Stimulated activated CD4-positive, alpha-beta T cell treated with anti-CD3 and anti-CD28 coated beads, Interleukin-2, amount 100 ng/mL, for 24 hours (primary cell): Measurements from ENCODE around the gene CFAP410.
"Not testable (repeated sequence)": the region's sequence is repeated elsewhere in the genome, so short reads cannot be mapped to it uniquely, and the experiment has no call there.

Experiments
- DNase-seq, 2 donors: peaks; one replicate each; pipeline ENCODE4 v3.0.0-alpha.2; 2020

Gene CFAP410

DNA sequence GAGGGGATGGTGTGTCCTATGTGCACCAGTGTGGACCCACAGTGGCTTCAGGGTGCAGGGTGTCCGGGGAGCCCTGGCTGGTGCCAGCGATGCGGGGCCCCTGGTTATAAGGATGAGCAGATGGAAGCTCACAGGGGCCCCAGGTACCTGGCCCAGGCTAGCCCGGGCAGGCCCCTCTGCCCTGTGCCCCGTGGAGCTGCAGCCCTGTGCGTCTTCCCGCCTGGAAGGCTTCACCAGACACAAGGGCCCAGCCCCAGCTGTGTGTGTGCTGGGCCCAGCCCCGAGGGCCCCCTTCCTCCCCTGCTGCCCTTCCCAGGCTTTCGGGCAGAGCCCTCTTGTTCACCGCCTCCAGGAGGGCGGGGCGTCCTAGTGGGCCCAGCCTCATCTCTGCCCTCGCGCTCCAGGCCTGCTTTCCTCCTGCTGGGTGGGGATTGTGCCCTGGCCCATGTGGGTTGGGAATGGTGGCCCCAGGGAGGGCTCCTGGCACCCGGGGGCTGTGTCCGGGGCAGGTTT is 23.4 kb downstream of the CFAP410 start:
- DNase-seq, result no peak

DNA sequence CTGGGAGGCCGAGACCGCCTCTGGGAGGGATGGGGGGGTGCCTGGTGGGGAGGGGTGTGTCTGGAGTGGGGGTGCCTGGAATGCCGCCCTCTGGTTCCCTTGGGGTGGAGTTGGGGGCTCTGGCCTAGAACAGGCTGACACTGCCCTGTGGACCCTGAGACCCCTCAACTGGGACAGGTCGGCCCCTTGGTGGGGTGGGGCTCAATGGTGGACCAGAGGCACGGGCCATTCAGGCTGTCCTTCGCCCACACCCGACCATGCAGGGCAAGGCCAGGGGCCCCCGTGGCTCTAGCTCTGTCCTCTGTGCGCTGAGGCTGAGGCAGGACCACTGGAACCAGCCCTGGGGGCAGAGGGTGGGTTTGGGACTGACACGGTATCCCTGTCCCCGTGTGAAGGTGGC is 24.6 kb downstream of the CFAP410 start:
- DNase-seq, result no peak

DNA sequence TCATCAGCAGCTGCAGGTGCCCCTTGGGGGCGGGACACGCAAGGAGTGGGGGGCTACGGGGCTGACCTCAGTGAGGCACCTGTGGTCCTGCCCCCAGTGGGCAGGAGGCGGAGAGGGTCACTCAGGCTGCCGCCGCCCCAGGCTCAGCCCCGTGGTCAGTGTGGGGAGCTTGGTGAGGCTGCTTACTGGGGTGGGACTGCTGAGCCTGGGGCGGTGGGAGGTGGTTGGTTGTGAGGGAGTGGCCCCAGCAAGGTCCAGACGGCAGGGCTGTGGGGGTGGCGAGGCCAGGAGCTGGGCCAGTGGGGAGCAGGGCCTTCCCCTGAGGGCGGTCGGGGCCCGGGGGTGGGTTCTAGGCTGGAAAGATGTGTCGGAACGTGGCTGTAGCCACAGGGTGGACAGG is 25.1 kb downstream of the CFAP410 start:
- DNase-seq, result no peak

DNA sequence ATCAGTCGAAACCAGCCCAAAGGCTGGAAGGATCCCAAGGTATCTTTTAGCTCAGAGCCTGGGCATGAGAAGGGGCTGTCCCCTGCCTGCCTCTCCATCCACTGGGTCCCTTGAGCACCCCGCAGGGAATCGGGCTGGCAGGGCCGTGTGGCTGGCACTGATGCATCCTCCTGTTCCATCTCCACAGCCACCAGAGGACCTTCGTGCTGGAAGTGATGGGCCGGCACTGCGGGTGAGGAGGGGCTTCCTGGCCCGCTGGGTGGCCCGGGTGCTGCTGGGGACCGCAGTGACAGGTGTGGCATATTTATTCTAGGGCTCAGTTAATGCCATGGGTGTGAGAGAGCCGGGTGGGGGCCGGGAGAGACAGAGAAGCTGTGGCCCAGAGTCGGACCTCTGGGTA is 25.7 kb downstream of the CFAP410 start:
- DNase-seq, result no peak

DNA sequence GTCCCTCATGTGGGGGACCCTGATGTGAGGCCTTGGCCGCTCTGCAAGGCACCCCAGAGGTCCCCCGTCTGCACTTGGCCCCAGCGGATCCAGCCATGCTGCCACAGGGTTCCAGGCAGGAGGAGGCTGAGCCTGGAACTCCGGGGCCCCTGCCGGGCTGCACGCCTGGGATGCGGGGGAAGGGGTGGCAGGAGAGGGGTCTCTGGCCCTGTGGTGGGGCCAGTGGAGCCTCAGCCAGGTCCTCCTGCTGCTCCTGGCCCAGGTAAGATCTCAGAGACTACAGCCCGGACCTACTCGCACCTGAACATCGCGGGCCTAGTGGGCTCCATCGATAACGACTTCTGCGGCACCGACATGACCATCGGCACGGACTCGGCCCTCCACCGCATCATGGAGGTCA is 26.5 kb downstream of the CFAP410 start:
- no peak for DNase-seq

DNA sequence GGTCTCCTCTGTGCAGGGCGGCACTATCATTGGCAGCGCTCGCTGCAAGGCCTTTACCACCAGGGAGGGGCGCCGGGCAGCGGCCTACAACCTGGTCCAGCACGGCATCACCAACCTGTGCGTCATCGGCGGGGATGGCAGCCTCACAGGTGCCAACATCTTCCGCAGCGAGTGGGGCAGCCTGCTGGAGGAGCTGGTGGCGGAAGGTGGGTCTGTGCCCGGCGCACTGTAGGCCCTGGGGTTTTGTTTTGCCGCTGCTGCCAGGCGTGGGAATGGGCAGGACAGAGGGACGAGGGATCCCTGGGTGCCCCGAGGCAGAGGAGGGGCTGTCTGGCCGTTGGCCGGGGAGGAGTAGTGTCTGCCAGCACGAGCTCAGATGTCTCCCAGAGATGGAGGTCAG is 27.1 kb downstream of the CFAP410 start:
- DNase-seq, result no peak

DNA sequence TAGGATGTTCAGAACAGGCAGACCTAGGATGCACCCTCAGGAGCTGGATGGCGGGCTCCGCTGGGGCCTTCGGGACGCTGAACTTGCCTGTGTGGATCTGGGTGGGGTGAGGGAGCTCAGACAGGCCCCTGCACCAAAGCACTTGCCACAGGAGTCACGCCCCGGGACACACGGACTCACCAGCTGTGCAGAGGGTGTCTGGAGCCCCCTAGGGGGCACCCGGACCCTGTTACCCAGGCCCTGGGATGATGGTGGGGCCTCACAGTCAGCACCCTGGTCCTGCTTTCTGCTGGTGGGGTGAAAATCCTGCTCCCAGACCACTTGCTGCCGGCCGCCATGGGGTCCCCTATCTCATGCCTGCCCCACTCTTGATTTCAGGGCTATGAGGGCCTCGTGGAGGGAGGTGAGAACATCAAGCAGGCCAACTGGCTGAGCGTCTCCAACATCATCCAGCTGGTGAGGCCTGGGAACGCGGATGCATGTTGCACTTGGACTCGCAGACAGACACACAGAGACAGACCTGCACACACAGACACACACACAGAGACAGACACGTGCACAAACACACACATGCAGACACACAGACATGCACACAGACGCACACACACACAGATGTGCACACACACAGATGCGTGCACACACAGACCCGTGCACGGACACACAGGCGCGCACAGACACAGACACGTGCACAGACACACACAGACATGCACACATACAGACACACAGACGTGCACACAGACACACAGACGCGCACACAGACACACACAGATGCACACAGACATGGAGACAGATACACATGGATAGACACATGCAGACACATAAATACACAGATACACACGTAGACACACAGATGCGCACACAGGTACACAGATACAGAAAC is 28.3 kb downstream of the CFAP410 start:
- DNase-seq, result no peak

DNA sequence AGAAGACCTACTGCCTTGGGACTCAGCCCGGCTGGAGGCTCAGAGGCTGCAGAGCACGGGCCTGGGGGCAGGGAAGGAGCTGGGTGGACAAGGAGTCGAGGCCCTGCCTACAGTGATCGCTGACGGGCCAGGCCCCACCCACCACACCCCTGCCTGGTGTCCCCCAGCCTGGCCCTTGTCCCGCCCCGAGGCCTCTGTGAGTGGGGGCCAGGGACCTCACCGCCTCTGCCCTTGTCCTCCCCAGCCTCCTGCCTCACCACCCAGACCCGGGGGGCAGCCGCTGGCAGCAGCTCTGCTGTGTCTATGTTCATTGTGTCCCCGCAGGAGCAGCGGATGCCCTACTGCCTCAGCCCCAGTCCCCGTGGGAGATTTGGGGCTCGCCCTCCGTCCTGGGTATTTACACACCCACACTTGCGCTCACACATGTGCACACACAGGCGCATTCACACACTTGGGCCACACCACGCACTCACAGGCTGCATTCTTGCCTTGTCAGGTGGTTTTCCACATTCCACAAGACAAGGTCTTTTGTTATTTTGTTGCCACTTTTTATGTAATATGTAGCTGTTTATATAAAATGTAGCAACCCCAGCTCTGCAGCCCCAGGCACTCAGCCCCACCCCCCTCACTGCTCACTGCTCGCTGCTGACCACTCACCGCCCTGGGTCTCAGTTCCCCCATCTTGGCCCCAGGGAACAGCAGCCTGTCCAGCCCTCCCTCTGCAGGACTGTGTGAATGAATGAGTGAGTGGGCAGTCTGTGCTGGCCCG is 32.1 kb downstream of the CFAP410 start:
- DNase-seq, result no peak

DNA sequence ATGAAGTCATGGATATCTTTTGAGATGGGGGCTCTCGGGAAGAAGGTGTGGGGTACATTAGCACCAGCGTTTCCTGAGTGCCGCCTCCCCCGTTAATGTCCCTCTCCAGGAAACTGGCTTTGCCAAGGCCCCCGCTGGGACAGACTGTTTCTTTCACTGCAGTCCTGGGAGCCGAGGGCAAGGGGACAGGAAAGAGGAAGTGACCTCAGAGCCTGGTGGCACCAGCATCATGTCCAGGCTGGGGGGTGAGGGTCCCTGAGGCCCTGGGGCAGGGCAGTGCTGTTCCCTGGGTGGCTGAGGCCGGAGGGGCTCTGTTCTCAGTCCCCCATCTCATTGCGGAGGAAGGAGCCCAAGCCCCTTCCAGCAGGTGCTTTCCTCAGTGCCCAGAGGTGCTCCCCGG is 33.5 kb downstream of the CFAP410 start:
- DNase-seq, result no peak

DNA sequence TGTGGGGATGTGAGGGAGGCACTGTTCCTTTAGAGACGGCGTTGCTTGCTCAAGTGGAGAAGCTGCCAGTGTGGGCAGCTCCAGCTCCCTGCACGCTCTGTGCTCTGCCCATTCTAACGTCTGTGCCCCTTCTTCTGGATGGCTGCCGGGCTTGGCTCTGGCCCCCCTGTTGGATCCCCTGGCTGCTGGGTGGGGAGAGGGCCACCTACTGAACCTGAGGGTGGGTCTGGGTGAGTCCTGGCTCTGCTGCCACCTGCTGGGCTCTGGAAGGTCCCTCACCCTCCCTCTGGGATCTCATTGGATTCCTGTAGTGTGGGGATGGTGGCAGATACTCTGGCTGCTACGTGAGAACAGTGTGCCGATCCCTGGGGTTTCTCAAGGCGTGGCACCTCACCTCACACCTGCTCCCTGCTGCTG is 34.3 kb downstream of the CFAP410 start:
- DNase-seq, result peak; percentile 57 to 62

DNA sequence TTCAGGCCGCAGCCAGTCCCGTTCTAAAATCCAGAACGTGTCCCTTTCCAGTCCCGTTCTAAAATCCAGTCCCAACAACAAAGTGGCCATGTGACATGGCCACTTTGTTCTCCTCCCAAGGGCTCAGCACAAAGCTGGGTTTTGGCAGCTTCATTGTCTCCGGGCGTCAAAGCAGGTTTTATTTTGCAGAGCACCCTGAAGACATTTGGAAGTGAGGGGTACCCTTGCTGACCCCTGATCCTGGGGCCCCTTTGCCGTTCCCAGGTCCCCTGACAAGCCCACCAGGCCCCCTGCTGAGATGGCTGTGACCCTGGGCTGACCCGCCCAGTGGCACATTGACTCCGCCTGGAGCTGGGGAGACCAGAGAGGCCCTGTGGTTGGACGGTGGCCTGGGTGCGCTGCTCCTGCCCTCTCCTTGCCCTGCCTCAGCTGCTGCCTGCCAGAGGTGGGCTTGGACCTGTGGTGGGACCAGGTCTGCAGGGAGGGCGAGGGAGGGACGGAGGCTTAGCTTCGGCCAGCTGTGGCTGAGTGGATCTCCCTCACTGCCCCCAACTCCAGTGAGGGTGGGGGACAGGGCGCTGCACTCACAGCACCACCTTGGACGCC is 35.1 kb downstream of the CFAP410 start:
- DNase-seq, result no peak

DNA sequence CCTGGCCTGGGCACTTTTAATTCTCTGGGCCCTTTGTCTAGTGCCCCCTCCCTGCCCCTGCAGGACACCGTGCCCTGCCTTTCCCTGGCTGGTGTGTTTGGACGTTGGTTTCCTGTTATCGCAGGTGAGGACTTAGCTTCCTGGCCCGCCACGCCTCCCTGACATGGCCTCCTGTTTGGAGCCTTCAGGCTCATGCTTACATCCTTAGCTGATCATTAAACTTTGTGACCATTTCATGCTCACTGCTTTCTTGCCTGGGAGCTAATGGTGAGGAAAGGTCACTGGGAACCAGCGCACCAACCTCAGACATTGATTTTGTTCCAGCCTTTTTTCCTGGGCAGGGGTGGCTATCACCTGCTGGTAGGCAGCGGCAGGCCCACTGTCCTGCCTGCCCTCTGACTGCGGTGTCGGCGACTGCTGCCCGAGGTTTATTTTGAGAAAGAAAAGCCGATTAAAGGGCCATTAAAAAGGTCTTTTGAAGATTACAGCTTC is 35.7 kb downstream of the CFAP410 start:
- no peak for DNase-seq

DNA sequence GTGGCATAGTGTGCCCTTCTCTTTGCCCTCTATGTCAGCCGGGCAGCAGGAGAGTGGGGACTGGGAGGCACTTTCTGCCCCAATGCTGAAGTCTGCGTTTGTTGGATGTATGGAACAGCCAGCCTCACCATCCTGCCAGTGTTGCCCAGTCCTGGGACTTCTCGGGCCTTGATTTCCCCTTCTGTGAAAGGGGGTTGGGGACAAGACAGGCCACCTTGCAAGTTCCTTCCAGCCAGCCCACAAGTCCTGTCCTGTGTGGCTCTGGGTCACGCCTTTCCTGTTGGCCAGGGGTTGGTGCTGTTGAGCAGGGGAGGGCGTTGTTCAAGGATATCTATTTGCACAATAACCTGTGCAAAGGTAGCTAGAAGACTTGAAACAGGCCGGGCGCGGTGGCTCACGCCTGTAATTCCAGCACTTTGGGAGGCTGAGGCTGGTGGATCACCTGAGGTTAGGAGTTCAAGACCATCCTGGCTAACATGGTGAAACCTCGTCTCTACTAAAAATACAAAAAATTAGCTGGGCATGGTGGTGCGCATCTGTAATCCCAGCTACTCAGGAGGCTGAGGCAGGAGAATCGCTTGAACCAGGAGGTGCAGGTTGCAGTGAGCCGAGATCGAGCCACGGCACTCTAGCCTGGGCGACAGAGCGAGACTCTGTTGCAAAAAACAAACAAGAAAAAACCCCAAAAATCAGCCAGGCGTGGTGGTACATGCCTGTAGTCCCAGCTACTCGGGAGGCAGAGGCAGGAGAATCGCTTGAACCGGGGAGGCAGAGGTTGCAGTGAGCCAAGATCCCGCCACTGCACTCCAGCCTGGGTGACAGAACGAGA is 36.4 kb downstream of the CFAP410 start:
- not testable (repeated sequence) for DNase-seq

DNA sequence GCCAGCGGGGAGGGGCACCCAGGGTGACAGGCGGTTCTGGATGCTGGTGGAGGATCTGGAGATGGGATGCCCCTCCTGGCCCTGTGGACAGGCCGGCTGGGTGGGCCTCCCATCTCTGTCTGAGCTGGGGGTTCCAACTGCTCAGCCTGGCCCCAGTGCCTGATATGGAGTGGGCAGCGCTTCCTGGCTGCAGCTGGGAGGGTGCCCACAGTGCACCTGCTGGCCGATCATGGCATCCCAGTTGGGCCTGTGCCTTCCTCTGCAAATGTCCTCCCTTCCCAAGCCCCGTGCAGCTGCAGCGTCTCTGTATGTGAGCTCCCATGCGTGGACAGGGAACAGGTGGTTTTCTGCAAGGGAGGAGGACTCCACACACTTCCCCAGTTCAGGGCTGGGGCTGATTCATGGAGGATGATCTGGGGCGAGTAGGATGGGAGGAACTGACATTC is 37.2 kb downstream of the CFAP410 start:
- DNase-seq, result no peak

DNA sequence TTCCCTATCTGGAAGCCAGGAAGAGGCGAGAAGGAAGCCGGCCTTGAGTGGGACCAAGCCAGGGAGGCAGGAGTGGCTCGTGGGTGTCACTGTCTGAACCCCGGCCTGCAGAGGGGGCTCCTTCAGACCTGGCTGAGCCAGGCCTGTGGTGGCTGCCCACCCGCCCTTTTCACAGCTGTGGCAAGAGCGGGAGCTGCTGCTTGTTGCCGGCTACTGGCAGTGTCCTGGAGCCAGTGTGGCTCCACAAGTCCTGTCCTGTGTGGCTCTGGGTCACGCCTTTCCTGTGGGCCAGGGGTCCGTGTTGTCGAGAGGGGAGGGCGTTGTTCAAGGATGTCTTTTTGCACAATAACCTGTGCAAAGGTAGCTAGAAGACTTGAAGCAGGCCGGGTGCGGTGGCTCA is 38.0 kb downstream of the CFAP410 start:
- no peak for DNase-seq

DNA sequence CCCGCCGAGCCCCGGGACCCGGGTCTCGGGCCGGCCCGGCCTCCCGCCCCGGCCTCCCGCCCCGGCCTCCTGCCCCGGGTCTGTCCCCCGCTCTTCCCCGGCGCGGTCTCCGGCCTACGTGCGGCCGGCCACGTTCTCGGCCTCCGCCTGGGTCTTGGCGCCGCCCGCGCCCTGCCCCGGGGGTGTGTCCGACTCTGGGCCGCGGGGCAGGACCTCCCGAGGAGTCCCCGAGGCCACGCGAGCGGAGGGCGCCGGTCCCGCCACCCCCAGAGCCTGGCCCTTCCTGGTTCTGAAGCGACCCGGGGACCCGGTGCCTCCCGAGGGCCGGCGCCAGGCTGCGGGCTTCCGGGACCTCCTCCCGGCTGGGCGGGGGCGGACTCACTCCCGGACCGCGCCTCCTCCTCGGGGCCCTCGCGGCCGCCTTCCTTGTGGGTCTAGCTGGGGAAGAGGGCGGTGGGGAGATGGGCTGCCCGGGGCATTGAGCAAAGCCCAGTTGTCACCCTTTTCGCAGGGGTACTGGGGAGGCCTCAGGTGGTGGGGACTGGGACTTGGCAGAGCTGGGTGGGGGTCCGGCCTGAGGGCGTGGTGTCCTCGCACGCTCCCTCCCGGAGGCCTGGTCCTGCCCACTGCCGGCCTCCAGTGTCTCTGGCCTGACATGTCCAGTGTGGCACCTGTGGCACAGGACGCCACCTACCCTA is 38.8 kb downstream of the CFAP410 start:
- DNase-seq, result peak; percentile 67 to 79

DNA sequence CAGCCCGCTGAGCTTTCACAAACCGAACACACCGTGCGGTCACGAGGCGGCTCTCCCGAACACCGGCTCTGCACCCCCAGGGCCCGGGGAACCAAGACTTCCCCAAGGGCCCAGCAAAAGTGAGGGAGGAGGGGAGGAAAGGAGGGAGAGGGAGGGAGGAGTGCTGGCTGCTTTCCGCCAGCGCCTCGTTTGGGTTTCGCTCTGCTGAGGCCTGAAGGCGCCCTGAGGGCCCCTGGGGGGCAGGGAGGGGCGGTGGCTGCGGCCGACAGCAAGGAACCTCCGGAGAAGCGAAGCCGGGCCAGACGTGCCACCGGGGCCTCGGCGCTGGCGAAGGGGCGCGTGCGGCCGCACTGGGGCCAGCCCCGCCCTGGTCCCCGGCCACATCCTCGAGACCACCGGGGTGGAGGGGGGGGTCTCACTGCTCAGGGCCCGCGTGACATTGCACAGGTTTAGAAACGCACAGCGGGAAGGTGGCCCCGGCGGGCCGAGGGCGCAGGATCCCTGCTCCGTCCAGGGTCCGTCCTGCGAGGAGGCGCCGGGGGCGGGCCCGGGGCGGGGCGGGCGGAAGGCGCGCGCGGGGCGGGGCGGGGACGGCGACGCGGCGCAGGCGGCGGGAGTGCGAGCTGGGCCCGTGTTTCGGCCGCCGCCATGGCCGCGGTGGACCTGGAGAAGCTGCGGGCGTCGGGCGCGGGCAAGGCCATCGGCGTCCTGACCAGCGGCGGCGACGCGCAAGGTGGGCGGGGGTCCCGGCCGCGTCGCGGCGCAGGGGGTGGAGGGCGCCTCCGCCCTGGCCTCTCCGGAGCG is 39.5 kb downstream of the CFAP410 start, which contains the start of gene PFKL:
Gene PFKL, plus strand, starts transcription at position 596 of the 804 bp plus-strand sequence. Its CDS starts 53 bp downstream, at position 649.
- DNase-seq, result peak; percentile 69 to 79

DNA sequence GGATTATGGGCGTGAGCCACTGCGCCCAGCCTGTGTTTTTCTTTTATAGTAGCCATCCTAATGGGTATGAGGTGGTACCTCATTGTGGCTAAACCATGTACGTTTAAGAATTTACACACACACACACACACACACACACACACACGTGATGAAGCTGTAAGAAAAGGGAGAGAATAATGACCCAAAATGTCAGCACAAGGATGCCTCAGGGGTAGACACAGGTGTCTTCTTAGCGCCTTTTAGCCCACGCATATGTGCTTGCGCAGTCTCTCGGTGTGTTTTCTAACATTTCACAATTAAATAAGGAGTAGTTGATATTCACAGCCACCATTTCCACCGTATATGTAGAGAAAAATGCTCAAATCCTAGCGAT is 40.1 kb downstream of the CFAP410 start:
- DNase-seq, result no peak

DNA sequence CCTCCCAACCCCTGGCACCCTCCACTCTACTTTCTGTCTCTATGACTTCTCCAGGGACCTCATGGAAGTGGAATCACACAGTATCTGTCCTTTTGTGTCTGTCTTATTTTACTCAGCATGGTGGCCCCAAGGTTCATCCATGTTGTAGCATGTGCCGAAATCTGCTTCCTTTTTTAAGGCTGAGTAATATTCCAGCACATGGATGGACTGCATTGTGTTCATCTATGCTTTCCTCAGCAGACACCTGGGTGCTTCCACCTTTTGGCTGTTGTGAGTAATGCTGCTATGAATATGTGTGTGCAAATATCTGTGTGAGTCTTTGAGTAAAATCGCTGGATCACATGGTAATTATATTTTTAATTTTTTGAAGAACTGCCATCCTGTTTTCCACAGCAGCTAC is 40.9 kb downstream of the CFAP410 start:
- no peak for DNase-seq

DNA sequence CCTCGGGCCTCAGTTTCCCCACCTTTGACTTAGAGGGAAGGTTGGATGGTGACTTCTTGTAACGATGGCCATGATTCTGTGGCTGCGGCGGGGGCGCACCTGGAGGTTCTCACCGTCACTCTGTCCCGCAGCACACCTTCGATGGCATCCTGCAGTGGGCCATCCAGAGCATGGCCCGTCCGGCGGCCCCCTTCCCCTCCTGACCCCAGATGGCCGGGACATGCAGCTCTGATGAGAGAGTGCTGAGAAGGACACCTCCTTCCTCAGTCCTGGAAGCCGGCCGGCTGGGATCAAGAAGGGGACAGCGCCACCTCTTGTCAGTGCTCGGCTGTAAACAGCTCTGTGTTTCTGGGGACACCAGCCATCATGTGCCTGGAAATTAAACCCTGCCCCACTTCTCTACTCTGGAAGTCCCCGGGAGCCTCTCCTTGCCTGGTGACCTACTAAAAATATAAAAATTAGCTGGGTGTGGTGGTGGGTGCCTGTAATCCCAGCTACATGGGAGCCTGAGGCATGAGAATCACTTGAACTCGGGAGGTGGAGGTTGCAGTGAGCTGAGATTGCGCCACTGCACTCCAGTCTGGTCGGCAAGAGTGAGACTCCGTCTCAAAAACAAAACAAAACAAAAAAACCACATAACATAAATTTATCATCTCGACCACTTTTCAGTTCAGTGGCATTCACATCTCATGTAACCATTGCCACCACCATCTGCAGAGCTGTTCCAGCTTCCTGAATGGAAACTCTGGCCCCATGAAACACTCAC is 41.5 kb downstream of the CFAP410 start:
- peak; percentile 81 to 83 for DNase-seq
